Keratinocyte (primary cell): ENCODE results near the gene GPS1. TPM values are rescaled to one million over a fixed set of nuclear protein-coding genes. Genes with fewer than 3 reads are reported as not detected.

Experiments used
- DNase-seq: peaks from one replicate; pipeline ENCODE4 v3.0.0-alpha.2; 2011; ENCODE audit warnings: low read depth, missing footprints, low spot score
- FAIRE-seq: peaks from 2 replicates; lab custom pipeline; 2011; peaks lifted over from hg19 to GRCh38; lab: Jason Lieb, UNC
- H2AFZ ChIP-seq: 2 replicates; pipeline ENCODE4 v1.6.0; 2012; ENCODE audit warnings: low read length, control low read depth, inconsistent platforms; ENCODE audit not compliant: control insufficient read depth
- H3K27ac ChIP-seq: 2 replicates; pipeline ENCODE4 v1.5.1; 2011; ENCODE audit warnings: low read length; ENCODE audit not compliant: control insufficient read depth, insufficient read depth
- H3K27me3 ChIP-seq: 3 replicates; pipeline ENCODE4 v1.6.0; 2011; ENCODE audit warnings: low read length; ENCODE audit not compliant: control insufficient read depth, insufficient read depth; ENCODE audit errors: extremely low read depth
- H3K36me3 ChIP-seq, 2 experiments: 2 replicates in 1 of 2; 3 replicates in 1 of 2; pipeline ENCODE4 v1.5.1; 2011; ENCODE audit warnings: low read length in 2 of 2, mild to moderate bottlenecking in 1 of 2; ENCODE audit not compliant: control insufficient read depth in 2 of 2, insufficient read depth in 2 of 2; ENCODE audit errors: extremely low read depth in 1 of 2
- H3K4me1 ChIP-seq: 3 replicates; pipeline ENCODE4 v1.5.1; 2011; ENCODE audit warnings: low read length; ENCODE audit not compliant: control insufficient read depth, insufficient read depth; ENCODE audit errors: extremely low read depth
- H3K4me2 ChIP-seq: 3 replicates; pipeline ENCODE4 v1.6.0; 2011; ENCODE audit warnings: low read depth, low read length; ENCODE audit not compliant: control insufficient read depth, insufficient read depth; ENCODE audit errors: extremely low read depth
- H3K4me3 ChIP-seq, 3 experiments: fragments of 200-600 bp in 1 of 3; sonication (generic) in 1 of 3; 2 replicates in 2 of 3; 3 replicates in 1 of 3; pipeline ENCODE4 v1.5.1; 2011 to 2016; ENCODE audit warnings: low read length in 3 of 3, mild to moderate bottlenecking in 3 of 3, control low read depth in 2 of 3, inconsistent platforms in 1 of 3, low read depth in 1 of 3, mixed read lengths in 1 of 3, mixed run types in 1 of 3, moderate library complexity in 1 of 3; ENCODE audit not compliant: control insufficient read depth in 2 of 3, insufficient read depth in 2 of 3; ENCODE audit errors: extremely low read depth in 1 of 3
- H3K79me2 ChIP-seq: 2 replicates; pipeline ENCODE4 v1.6.0; 2012; ENCODE audit warnings: low read length; ENCODE audit not compliant: control insufficient read depth, insufficient read depth
- H3K9ac ChIP-seq: 3 replicates; pipeline ENCODE4 v1.6.0; 2011; ENCODE audit warnings: low read length; ENCODE audit not compliant: control insufficient read depth, insufficient read depth; ENCODE audit errors: extremely low read depth
- H3K9me1 ChIP-seq: 3 replicates; pipeline ENCODE4 v1.6.0; 2011; ENCODE audit warnings: low read length; ENCODE audit not compliant: control insufficient read depth, insufficient read depth; ENCODE audit errors: extremely low read depth
- H3K9me3 ChIP-seq: 2 replicates; pipeline ENCODE4 v1.5.1; 2012; ENCODE audit warnings: low read depth, low read length; ENCODE audit not compliant: control insufficient read depth
- H4K20me1 ChIP-seq: 3 replicates; pipeline ENCODE4 v1.6.0; 2011; ENCODE audit warnings: low read length; ENCODE audit not compliant: control insufficient read depth, insufficient read depth; ENCODE audit errors: extremely low read depth
- EZH2 ChIP-seq: IDR thresholded peaks from one replicate; pipeline ENCODE4 v1.6.1; 2012; ENCODE audit warnings: inconsistent platforms, mild to moderate bottlenecking, low read length, moderate library complexity
- dilution Hi-C: fragments of 300-500 bp; cut with MboI; formaldehyde crosslinking; loops from one replicate; pipeline ENCODE4 v1.7.0; 2020; ENCODE audit warnings: low sequenced_read_pairs; ENCODE audit not compliant: extremely low pct_ligation_motif_present
- polyA plus RNA-seq, 5 experiments: library from polyadenylated mRNA; depleted of rRNA in 3 of 5; stranded (reverse) in 3 of 5; stranded (forward) in 1 of 5; unstranded in 1 of 5; fragments of >200 nt; gene quantifications; 1 replicate in 1 of 5; 2 replicates in 3 of 5; 3 replicates in 1 of 5; pipeline versions ENCODE4 v1.2.1 to v1.2.3, GENCODE V29; 2011 to 2012; ENCODE audit warnings: missing spikeins in 2 of 5, low read depth in 1 of 5, low replicate concordance in 1 of 5
- TF ChIP-seq, protein P1 (sequence below), 3 experiments: IDR thresholded peaks in 1 of 3; conservative IDR thresholded peaks in 1 of 3; optimal IDR thresholded peaks in 1 of 3; 2 replicates in 2 of 3; 3 replicates in 1 of 3; pipeline versions ENCODE3 to v1.5.1; 2011; ENCODE audit warnings: low read length in 3 of 3, mild to moderate bottlenecking in 3 of 3, moderate library complexity in 2 of 3, control low read depth in 1 of 3, inconsistent platforms in 1 of 3; ENCODE audit not compliant: insufficient read depth in 2 of 3; ENCODE audit errors: extremely low read depth in 1 of 3

GPS1 gene
- polyA plus RNA-seq, 1 donor (not counting 4 experiments of a cell fraction or from before 2014, with no cell fraction given), result 60.4 TPM

DNA sequence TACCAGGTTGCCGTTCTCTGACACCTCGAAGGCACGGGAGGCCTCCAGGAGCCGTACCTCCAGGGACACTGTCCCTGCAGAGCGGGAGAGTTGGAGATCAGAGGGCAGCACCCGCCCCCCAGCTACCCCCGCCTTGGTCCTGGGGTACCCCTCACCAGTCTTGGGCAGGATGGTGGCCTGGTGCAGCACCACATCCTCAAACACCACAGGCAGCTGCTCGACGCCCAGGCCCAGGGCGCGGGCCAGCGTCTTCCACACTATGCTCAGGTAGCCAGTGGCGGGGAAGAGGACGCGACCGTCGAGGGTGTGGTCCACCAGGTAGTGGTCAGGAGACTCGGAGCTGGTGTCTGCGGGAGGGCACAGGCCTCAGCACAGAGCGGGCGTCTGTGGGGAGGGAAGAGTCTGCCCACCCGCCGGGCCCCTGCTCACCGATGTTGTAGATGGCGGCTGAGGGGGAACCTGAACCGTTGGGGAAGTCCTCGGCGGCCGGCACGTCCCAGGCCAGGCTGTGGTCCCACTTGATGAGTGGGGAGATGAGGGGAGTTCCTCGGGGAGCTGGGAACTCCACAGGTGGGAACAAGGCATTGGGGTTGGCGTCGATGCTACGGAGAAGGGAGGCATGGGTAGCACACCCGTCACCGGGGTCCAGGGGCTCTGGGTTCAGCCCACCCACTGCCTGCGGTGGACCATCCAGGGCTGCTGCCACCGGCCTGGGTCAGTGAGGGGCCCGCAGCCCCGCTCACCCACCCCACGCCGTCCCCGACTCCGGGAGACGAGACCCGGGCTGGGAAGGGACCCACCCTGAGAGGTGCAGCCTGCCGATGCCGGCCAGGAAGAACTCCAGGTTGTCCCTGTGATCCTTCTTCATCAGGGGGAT lies 36.5 kb downstream of the GPS1 start:
- Histone ChIP-seq H3K4me2 (no peak overlapping the region), H3K79me2 (peaks cover 52% of the 10 kb centered on the region), H3K4me3 (no peak overlapping the region), H2AFZ (no peak overlapping the region), H3K4me1 (no peaks in the 10 kb centered on the region), H3K9me3 (no peaks in the 10 kb centered on the region), H3K27ac (no peak overlapping the region), H3K36me3 (peaks cover 60 to 67% of the 10 kb centered on the region in 2 experiments), H3K9me1 (no peaks in the 10 kb centered on the region), H3K27me3 (no peaks in the 10 kb centered on the region), H3K9ac (no peak overlapping the region), H4K20me1 (peaks cover 31% of the 10 kb centered on the region)
- dilution Hi-C loops, result no loop called here
- no peak for TF ChIP-seq EZH2
- TF ChIP-seq, protein P1, sequence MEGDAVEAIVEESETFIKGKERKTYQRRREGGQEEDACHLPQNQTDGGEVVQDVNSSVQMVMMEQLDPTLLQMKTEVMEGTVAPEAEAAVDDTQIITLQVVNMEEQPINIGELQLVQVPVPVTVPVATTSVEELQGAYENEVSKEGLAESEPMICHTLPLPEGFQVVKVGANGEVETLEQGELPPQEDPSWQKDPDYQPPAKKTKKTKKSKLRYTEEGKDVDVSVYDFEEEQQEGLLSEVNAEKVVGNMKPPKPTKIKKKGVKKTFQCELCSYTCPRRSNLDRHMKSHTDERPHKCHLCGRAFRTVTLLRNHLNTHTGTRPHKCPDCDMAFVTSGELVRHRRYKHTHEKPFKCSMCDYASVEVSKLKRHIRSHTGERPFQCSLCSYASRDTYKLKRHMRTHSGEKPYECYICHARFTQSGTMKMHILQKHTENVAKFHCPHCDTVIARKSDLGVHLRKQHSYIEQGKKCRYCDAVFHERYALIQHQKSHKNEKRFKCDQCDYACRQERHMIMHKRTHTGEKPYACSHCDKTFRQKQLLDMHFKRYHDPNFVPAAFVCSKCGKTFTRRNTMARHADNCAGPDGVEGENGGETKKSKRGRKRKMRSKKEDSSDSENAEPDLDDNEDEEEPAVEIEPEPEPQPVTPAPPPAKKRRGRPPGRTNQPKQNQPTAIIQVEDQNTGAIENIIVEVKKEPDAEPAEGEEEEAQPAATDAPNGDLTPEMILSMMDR (optimal IDR thresholded peaks at IDR 0.05 in 1 of 3, IDR thresholded peaks at IDR 0.05 in 1 of 3, conservative IDR thresholded peaks at IDR 0.05 in 1 of 3; ENCODE audit: extremely low read depth in 1 of 3, insufficient read depth in 2 of 3, low read length in 3 of 3), result no peak
- FAIRE-seq (no peak), DNase-seq (no peak)

DNA sequence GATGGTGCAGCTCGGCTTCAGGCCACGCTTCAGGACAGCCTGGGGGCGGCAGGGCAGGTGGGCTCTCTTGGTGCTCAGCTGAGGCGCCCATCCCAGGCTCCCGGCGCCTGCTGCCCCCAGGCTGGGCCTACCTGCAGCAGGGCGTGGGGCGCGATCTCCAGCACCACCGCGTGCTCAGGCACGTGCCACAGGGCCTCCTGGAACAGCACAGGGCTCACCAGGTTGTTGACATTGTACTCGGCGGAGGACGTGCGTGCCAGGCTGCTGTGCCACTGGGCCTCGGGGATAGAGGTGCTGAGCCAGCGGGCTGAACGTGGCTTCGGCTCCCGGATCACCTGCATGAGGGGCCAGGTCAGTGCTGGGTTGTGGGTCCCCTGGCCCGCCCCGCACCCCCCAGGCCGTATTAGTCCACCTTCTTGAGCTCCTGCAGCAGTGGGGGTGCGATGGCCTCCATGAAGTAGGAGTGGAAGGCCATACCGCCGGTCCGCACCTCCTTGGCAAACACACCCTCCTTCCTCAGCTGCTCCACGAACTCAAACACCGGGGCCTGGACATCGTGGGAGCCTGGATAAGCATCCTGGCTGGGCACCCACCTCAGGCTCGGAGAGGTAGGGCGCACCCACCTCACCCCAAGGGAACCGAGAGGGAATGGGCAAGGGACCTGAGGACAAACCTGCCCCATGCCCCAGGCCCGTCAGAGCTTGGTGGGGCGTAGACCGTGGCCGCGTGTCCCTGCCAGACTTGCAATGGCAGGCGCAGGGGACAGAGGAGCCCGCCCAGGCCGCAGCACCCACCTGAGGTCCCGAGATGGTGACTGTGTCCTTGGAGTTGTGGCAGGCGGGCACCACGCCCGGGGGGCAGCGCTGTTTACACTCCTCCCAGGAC lies 37.4 kb downstream of the GPS1 start:
- Histone ChIP-seq H3K9me3 (no peaks in the 10 kb centered on the region), H4K20me1 (peaks cover 26% of the 10 kb centered on the region), H3K9ac (no peak overlapping the region), H3K9me1 (no peaks in the 10 kb centered on the region), H3K27me3 (no peaks in the 10 kb centered on the region), H3K27ac (no peak overlapping the region), H3K4me1 (no peaks in the 10 kb centered on the region), H3K4me3 (no peak overlapping the region), H3K36me3 (peaks cover 58 to 63% of the 10 kb centered on the region in 2 experiments), H3K79me2 (peaks cover 58% of the 10 kb centered on the region), H3K4me2 (no peak overlapping the region), H2AFZ (no peak overlapping the region)
- dilution Hi-C loops, result no loop called here
- DNase-seq (no peak), FAIRE-seq (no peak)
- TF ChIP-seq EZH2, result no peak
- TF ChIP-seq, protein P1 (optimal IDR thresholded peaks at IDR 0.05 in 1 of 3, IDR thresholded peaks at IDR 0.05 in 1 of 3, conservative IDR thresholded peaks at IDR 0.05 in 1 of 3; ENCODE audit: extremely low read depth in 1 of 3, insufficient read depth in 2 of 3, low read length in 3 of 3), result no peak
